ENCODE data around the gene TUBGCP6. TPM values are rescaled to one million over a fixed set of nuclear protein-coding genes. Genes with fewer than 3 reads are reported as not detected.

The TUBGCP6 gene
- total and polyA plus RNA-seq, 10 of the 15 experiments (the other 5 are each of a cell fraction or from before 2014, with no cell fraction given): 0.74 to 41.4 (median 19.4) TPM

DNA sequence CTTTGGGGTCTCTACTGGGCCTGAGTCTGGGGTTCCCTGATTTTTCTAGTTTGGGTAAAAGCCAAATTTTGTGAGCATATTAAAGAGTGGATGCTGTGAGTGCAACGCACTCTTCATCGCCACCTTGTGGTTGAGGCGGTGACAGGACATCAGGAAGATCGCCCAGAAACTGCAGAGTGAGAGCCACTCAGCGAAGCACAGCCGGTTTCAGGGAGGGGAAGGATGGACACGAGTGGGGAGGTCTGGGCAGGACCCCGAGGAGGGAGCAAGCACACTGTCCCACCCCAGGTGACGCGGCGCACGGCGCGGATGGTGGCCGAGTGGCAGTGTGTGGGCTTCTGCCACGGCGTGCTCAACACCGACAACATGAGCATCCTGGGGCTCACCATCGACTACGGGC is 34.9 kb downstream of the TUBGCP6 start (continued):
- TF ChIP-seq, protein P1, sequence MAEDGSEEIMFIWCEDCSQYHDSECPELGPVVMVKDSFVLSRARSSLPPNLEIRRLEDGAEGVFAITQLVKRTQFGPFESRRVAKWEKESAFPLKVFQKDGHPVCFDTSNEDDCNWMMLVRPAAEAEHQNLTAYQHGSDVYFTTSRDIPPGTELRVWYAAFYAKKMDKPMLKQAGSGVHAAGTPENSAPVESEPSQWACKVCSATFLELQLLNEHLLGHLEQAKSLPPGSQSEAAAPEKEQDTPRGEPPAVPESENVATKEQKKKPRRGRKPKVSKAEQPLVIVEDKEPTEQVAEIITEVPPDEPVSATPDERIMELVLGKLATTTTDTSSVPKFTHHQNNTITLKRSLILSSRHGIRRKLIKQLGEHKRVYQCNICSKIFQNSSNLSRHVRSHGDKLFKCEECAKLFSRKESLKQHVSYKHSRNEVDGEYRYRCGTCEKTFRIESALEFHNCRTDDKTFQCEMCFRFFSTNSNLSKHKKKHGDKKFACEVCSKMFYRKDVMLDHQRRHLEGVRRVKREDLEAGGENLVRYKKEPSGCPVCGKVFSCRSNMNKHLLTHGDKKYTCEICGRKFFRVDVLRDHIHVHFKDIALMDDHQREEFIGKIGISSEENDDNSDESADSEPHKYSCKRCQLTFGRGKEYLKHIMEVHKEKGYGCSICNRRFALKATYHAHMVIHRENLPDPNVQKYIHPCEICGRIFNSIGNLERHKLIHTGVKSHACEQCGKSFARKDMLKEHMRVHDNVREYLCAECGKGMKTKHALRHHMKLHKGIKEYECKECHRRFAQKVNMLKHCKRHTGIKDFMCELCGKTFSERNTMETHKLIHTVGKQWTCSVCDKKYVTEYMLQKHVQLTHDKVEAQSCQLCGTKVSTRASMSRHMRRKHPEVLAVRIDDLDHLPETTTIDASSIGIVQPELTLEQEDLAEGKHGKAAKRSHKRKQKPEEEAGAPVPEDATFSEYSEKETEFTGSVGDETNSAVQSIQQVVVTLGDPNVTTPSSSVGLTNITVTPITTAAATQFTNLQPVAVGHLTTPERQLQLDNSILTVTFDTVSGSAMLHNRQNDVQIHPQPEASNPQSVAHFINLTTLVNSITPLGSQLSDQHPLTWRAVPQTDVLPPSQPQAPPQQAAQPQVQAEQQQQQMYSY (CRISPR knock-in tag; IDR thresholded peaks at IDR 0.05): no peak
- TF ChIP-seq DPF2 (IDR thresholded peaks at IDR 0.05): no peak
- TF ChIP-seq, protein P2, sequence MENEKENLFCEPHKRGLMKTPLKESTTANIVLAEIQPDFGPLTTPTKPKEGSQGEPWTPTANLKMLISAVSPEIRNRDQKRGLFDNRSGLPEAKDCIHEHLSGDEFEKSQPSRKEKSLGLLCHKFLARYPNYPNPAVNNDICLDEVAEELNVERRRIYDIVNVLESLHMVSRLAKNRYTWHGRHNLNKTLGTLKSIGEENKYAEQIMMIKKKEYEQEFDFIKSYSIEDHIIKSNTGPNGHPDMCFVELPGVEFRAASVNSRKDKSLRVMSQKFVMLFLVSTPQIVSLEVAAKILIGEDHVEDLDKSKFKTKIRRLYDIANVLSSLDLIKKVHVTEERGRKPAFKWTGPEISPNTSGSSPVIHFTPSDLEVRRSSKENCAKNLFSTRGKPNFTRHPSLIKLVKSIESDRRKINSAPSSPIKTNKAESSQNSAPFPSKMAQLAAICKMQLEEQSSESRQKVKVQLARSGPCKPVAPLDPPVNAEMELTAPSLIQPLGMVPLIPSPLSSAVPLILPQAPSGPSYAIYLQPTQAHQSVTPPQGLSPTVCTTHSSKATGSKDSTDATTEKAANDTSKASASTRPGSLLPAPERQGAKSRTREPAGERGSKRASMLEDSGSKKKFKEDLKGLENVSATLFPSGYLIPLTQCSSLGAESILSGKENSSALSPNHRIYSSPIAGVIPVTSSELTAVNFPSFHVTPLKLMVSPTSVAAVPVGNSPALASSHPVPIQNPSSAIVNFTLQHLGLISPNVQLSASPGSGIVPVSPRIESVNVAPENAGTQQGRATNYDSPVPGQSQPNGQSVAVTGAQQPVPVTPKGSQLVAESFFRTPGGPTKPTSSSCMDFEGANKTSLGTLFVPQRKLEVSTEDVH (IDR thresholded peaks at IDR 0.05; ENCODE audit: low read depth, partially characterized antibody): no peak
- TF ChIP-seq, protein P3, sequence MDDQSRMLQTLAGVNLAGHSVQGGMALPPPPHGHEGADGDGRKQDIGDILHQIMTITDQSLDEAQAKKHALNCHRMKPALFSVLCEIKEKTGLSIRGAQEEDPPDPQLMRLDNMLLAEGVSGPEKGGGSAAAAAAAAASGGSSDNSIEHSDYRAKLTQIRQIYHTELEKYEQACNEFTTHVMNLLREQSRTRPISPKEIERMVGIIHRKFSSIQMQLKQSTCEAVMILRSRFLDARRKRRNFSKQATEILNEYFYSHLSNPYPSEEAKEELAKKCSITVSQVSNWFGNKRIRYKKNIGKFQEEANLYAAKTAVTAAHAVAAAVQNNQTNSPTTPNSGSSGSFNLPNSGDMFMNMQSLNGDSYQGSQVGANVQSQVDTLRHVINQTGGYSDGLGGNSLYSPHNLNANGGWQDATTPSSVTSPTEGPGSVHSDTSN (IDR thresholded peaks at IDR 0.05; ENCODE audit: insufficient replicate concordance, low read depth, low read length): no peak
